Activated gamma-delta T cell (primary cell): Measurements from ENCODE around the gene PTPRF.

Source experiments
- DNase-seq: peaks from one replicate; lab custom pipeline; 2025; lab: John Stamatoyannopoulos, UW

The PTPRF gene

GRCh38 chr1:43552813-43553212 is 22.1 kb downstream of the PTPRF start:
- no peak for DNase-seq

- DNase-seq, result no peak
These were observed 23.8 kb downstream of the PTPRF start for GRCh38 chr1:43554444-43554992.

- no peak for DNase-seq
These were observed 26.1 kb downstream of the PTPRF start for GRCh38 chr1:43556782-43557181.

- DNase-seq, result no peak
These were observed 27.1 kb downstream of the PTPRF start for GRCh38 chr1:43557744-43558245.

GRCh38 chr1:43558346-43558841 is 27.7 kb downstream of the PTPRF start:
- DNase-seq, result no peak

GRCh38 chr1:43559714-43560113 is 29.0 kb downstream of the PTPRF start:
- DNase-seq, result no peak

GRCh38 chr1:43560286-43560685 is 29.6 kb downstream of the PTPRF start:
- DNase-seq, result no peak

- DNase-seq, result no peak
These were observed 33.3 kb downstream of the PTPRF start for GRCh38 chr1:43563876-43564539.

GRCh38 chr1:43564551-43565348 is 34.1 kb downstream of the PTPRF start:
- DNase-seq, result no peak

GRCh38 chr1:43565600-43566360 is 35.1 kb downstream of the PTPRF start:
- no peak for DNase-seq

GRCh38 chr1:43566382-43567044 is 35.8 kb downstream of the PTPRF start:
- no peak for DNase-seq

- DNase-seq, result no peak
These were observed 38.5 kb downstream of the PTPRF start for GRCh38 chr1:43569175-43569574.

- DNase-seq, result no peak
These were observed 39.6 kb downstream of the PTPRF start for GRCh38 chr1:43570277-43570676.

GRCh38 chr1:43570715-43571114 is 40.0 kb downstream of the PTPRF start:
- DNase-seq, result no peak

- DNase-seq, result no peak
These were observed 41.4 kb downstream of the PTPRF start for GRCh38 chr1:43572084-43572483.

GRCh38 chr1:43572538-43572937 is 41.9 kb downstream of the PTPRF start:
- no peak for DNase-seq

- DNase-seq, result no peak
These were observed 42.5 kb downstream of the PTPRF start for GRCh38 chr1:43573066-43573800.

GRCh38 chr1:43576521-43576920 is 45.8 kb downstream of the PTPRF start:
- DNase-seq, result no peak

- DNase-seq, result no peak
These were observed 47.2 kb downstream of the PTPRF start for GRCh38 chr1:43577655-43578542.

GRCh38 chr1:43580039-43580438 is 49.4 kb downstream of the PTPRF start:
- DNase-seq, result no peak
